ENCODE results near the gene MMP23B. TPM values are rescaled to one million over a fixed set of nuclear protein-coding genes. Genes with fewer than 3 reads are reported as not detected.

The MMP23B gene
- total and polyA plus RNA-seq, 2 of the 8 experiments (the other 6 are each of a cell fraction or from before 2014, with no cell fraction given), result 9.2 to 14.6 TPM

GRCh38 chr1:1671365-1672119 lies 39.6 kb downstream of the MMP23B start:
- no peak overlapping the region for H4K5ac ChIP-seq (ENCODE audit: insufficient read length, low read depth, low read length)
- H3K36me3 ChIP-seq (ENCODE audit: control insufficient read depth in 2 of 4, insufficient read depth in 4 of 4, low read length in 3 of 4), result peaks cover 0 to 30% (median 9%) of the 10 kb centered on the region in 4 experiments; a peak in 4 of 8 replicates
- no peak overlapping the region for H2BK15ac ChIP-seq (ENCODE audit: low read length)
- H3K79me1 ChIP-seq (ENCODE audit: low read depth, low read length), result no peaks in the 10 kb centered on the region
- no peaks in the 10 kb centered on the region for H3K27me3 ChIP-seq (replicated peaks in 1 of 4; ENCODE audit: control insufficient read depth in 3 of 4, extremely low read depth in 1 of 4, insufficient read depth in 3 of 4, low read length in 3 of 4)
- FAIRE-seq, result no peak
- no peak for DNase-seq (ENCODE audit: low read depth in 1 of 2, low spot score in 2 of 2)
- H4K8ac ChIP-seq (ENCODE audit: extremely low read depth, insufficient read depth, low read length), result no peak overlapping the region
- H3K9ac ChIP-seq (replicated peaks in 1 of 4; ENCODE audit: extremely low read depth in 1 of 4, low read depth in 3 of 4, low read length in 3 of 4), result no peak overlapping the region
- H3K4me3 ChIP-seq (ENCODE audit: extremely low read depth in 1 of 4, insufficient read depth in 2 of 4, low read depth in 3 of 4, low read length in 4 of 4), result no peak overlapping the region
- no peak overlapping the region for H3K56ac ChIP-seq (replicated peaks; ENCODE audit: insufficient read length, low read depth, low read length)
- no peak overlapping the region for H2AFZ ChIP-seq (ENCODE audit: low read length)
- no peak overlapping the region for H3K4ac ChIP-seq (replicated peaks; ENCODE audit: insufficient read length, low read depth, low read length)
- 89% methylated on average over 27 of the region's 27 CpGs; no CpG with 5 or more reads in 1 of the 2 experiments for WGBS, 2 experiments (ENCODE audit: extremely low coverage in 1 of 2, insufficient coverage in 1 of 2, insufficient read length in 1 of 2, insufficient replicate concordance in 2 of 2, low coverage in 1 of 2, low lambda C conversion rate in 2 of 2, missing lambda C conversion rate in 1 of 2)
- H3K18ac ChIP-seq (ENCODE audit: extremely low read depth, low read length), result no peak overlapping the region
- H3K4me2 ChIP-seq (ENCODE audit: insufficient read depth in 1 of 2, low read depth in 2 of 2, low read length in 2 of 2), result no peak overlapping the region
- no peak overlapping the region for H2BK12ac ChIP-seq (ENCODE audit: low read depth, low read length)
- H2BK20ac ChIP-seq (ENCODE audit: low read length), result no peak overlapping the region
- CTCF ChIA-PET (ENCODE audit: partially characterized antibody), result interaction anchor here (4.4 kb wide), 1 partner anchor 7 kb away, joined by 24 read pairs; no protein-coding TSS in a partner anchor
- no peaks in the 10 kb centered on the region for H3K4me1 ChIP-seq (replicated peaks in 1 of 4; ENCODE audit: control insufficient read depth in 3 of 4, insufficient read depth in 4 of 4, low read length in 3 of 4)
- H3K14ac ChIP-seq (ENCODE audit: insufficient read length), result no peak overlapping the region
- POLR2A ChIA-PET (ENCODE audit: partially characterized antibody), result interaction anchor here (1.4 kb wide), 1 partner anchor 12 kb away, joined by 3 read pairs; no protein-coding TSS in a partner anchor
- peaks cover 0 to 6% of the 10 kb centered on the region in 2 experiments for H4K20me1 ChIP-seq (replicated peaks in 1 of 2; ENCODE audit: control insufficient read depth in 1 of 2, insufficient read depth in 2 of 2, low read length in 2 of 2)
- no peaks in the 10 kb centered on the region for H3K9me3 ChIP-seq (ENCODE audit: insufficient read depth in 2 of 2, low read depth in 1 of 2, low read length in 1 of 2)
- H3K23ac ChIP-seq (ENCODE audit: insufficient read length), result no peak overlapping the region
- H4K91ac ChIP-seq (replicated peaks; ENCODE audit: insufficient read length, low read length), result no peak overlapping the region
- H3K27ac ChIP-seq (ENCODE audit: low read depth, low read length), result no peak overlapping the region
- no peak overlapping the region for H2BK120ac ChIP-seq (replicated peaks; ENCODE audit: low read depth, low read length)
- no peak overlapping the region for H2AK5ac ChIP-seq (ENCODE audit: low read depth, low read length)
- no peaks in the 10 kb centered on the region for H3K79me2 ChIP-seq (ENCODE audit: control insufficient read depth in 1 of 2, insufficient read depth in 2 of 2, low read length in 2 of 2)
- no peaks in the 10 kb centered on the region for H3K23me2 ChIP-seq (ENCODE audit: low read depth, low read length)
- no peak overlapping the region for H2BK5ac ChIP-seq (ENCODE audit: low read depth, low read length)
- no peak for TF ChIP-seq BRCA1 (IDR thresholded peaks at IDR 0.05; ENCODE audit: low read depth, low read length)
- no peak for TF ChIP-seq ASH2L (IDR thresholded peaks at IDR 0.05; ENCODE audit: low read length)
- no peak for TF ChIP-seq KDM1A (IDR thresholded peaks at IDR 0.05; ENCODE audit: borderline replicate concordance, low read length)
- no peak for TF ChIP-seq KDM4A (IDR thresholded peaks at IDR 0.05; ENCODE audit: low read depth, low read length, severe bottlenecking)
- no peak for TF ChIP-seq HDAC6 (IDR thresholded peaks at IDR 0.05; ENCODE audit: low read depth, low read length)
- TF ChIP-seq CHD2 (IDR thresholded peaks at IDR 0.05; ENCODE audit: low read length), result no peak
- TF ChIP-seq TAF1 (IDR thresholded peaks at IDR 0.05; ENCODE audit: low read depth, low read length), result no peak
- TF ChIP-seq SRF (IDR thresholded peaks at IDR 0.05; ENCODE audit: low read depth, low read length), result no peak
- TF ChIP-seq CREB1 (IDR thresholded peaks at IDR 0.05), result no peak
- TF ChIP-seq, protein P1, sequence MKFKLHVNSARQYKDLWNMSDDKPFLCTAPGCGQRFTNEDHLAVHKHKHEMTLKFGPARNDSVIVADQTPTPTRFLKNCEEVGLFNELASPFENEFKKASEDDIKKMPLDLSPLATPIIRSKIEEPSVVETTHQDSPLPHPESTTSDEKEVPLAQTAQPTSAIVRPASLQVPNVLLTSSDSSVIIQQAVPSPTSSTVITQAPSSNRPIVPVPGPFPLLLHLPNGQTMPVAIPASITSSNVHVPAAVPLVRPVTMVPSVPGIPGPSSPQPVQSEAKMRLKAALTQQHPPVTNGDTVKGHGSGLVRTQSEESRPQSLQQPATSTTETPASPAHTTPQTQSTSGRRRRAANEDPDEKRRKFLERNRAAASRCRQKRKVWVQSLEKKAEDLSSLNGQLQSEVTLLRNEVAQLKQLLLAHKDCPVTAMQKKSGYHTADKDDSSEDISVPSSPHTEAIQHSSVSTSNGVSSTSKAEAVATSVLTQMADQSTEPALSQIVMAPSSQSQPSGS (IDR thresholded peaks at IDR 0.05; ENCODE audit: low read length), result no peak
- TF ChIP-seq NANOG (IDR thresholded peaks at IDR 0.05; ENCODE audit: insufficient read depth, low read depth, low read length, poor library complexity, severe bottlenecking), result no peak
- no peak for TF ChIP-seq RFX5 (IDR thresholded peaks at IDR 0.05; ENCODE audit: borderline replicate concordance, low read depth, low read length)
